PC-9 (cell line): ENCODE measurements around the gene SOCS6. TPM values are rescaled to one million over a fixed set of nuclear protein-coding genes. Genes with fewer than 3 reads are reported as not detected.

ENCODE experiments used
- BruUV-seq: library from RNA; stranded (reverse); fragments of 400-500 nt; replicated peaks from 2 replicates; lab custom pipeline; 2021; lab: Mats Ljungman, UMichigan
- CTCF ChIA-PET: fragments of 300-600 bp; sonication (Branson Sonifier 250); formaldehyde crosslinking; loops from one replicate; lab custom pipeline; 2022; ENCODE audit warnings: antibody characterized with exemption; lab: Charles Lee
- POLR2A ChIA-PET: fragments of 300-600 bp; sonication (Branson Sonifier 250); formaldehyde crosslinking; loops from one replicate; lab custom pipeline; 2022; ENCODE audit warnings: antibody characterized with exemption; ENCODE audit not compliant: unreplicated experiment; lab: Charles Lee
- DNase-seq, 2 experiments: peaks; one replicate each; pipeline versions ENCODE4 v3.0.0 to v3.0.0-alpha.2; 2015 to 2022; ENCODE audit warnings: mixed read lengths in 1 of 2
- H2AFZ ChIP-seq: fragments of 200-600 bp; sonication (generic); 2 replicates; pipeline ENCODE4 v1.8.1; 2017; ENCODE audit warnings: antibody characterized with exemption
- H3F3A ChIP-seq: fragments of 200-600 bp; sonication (generic); 2 replicates; pipeline ENCODE4 v1.8.1; 2017; ENCODE audit warnings: antibody characterized with exemption, mild to moderate bottlenecking, low read depth; ENCODE audit not compliant: insufficient read depth
- H3K27ac ChIP-seq: fragments of 200-600 bp; sonication (generic); 2 replicates; pipeline ENCODE4 v1.6.1; 2016; ENCODE audit warnings: mixed run types
- H3K27me3 ChIP-seq: fragments of 200-600 bp; sonication (generic); 2 replicates; pipeline ENCODE4 v1.6.1; 2016; ENCODE audit warnings: low read depth, mixed run types; ENCODE audit not compliant: insufficient read depth
- H3K36me3 ChIP-seq: fragments of 200-600 bp; sonication (generic); 2 replicates; pipeline ENCODE4 v1.6.1; 2016; ENCODE audit warnings: low read depth, mixed run types
- H3K4me1 ChIP-seq: fragments of 200-600 bp; sonication (generic); replicated peaks from 2 replicates; pipeline ENCODE4 v1.6.1; 2016; ENCODE audit warnings: mixed run types; ENCODE audit not compliant: insufficient read depth
- H3K4me2 ChIP-seq: fragments of 200-600 bp; sonication (generic); 2 replicates; pipeline ENCODE4 v1.6.1; 2017; ENCODE audit warnings: mixed run types
- H3K4me3 ChIP-seq: fragments of 200-600 bp; sonication (generic); 2 replicates; pipeline ENCODE4 v1.6.1; 2016; ENCODE audit warnings: mixed run types
- H3K79me2 ChIP-seq: fragments of 200-600 bp; sonication (generic); 2 replicates; pipeline ENCODE4 v1.6.1; 2017; ENCODE audit warnings: low read depth, mixed run types
- H3K9me2 ChIP-seq: fragments of 200-600 bp; sonication (generic); 2 replicates; pipeline ENCODE4 v1.8.1; 2017; ENCODE audit warnings: mild to moderate bottlenecking; ENCODE audit not compliant: insufficient read depth
- H3K9me3 ChIP-seq: fragments of 200-600 bp; sonication (generic); 2 replicates; pipeline ENCODE4 v1.8.1; 2016; ENCODE audit warnings: low read depth; ENCODE audit not compliant: insufficient read depth
- H4K20me1 ChIP-seq: fragments of 200-600 bp; sonication (generic); 2 replicates; pipeline ENCODE4 v1.8.1; 2017; ENCODE audit not compliant: insufficient read depth
- CTCF ChIP-seq: fragments of 200-600 bp; sonication (generic); conservative IDR thresholded peaks from 2 replicates; pipeline ENCODE4 v1.6.1; 2017; ENCODE audit warnings: mixed run types, antibody characterized with exemption, mild to moderate bottlenecking, moderate library complexity
- EZH2 ChIP-seq: fragments of 200-600 bp; sonication (generic); IDR thresholded peaks from 2 replicates; pipeline ENCODE4 v1.8.0; 2017; ENCODE audit warnings: antibody characterized with exemption, low read depth
- intact Hi-C: fragments of 100-400 bp; cut with micrococcal nuclease; formaldehyde crosslinking; loops from one replicate; pipeline ENCODE4 v1.10.0; 2022; ENCODE audit not compliant: unreplicated experiment
- total RNA-seq: library from RNA; stranded (reverse); gene quantifications from 2 replicates; pipeline ENCODE4 v1.2.3, GENCODE V29; 2021

Gene SOCS6
- total RNA-seq, 1 experiment from 2014 or later: 21.0 TPM

GRCh38 chr18:70288171-70288850 lies 534 bp upstream of the SOCS6 start:
- peak overlapping the region; percentile 100 for H2AFZ ChIP-seq
- ChIA-PET POLR2A (no interaction called here), CTCF (no interaction called here)
- H3K4me2 ChIP-seq: peak overlapping the region; percentile 83
- H3K9me3 ChIP-seq: no peaks in the 10 kb centered on the region
- H3K36me3 ChIP-seq: peaks cover 4% of the 10 kb centered on the region; the same call in 1 of the 2 replicates
- peaks cover 24% of the 10 kb centered on the region for H3F3A ChIP-seq
- H3K9me2 ChIP-seq: no peaks in the 10 kb centered on the region
- H3K4me3 ChIP-seq: peak overlapping the region; percentile 81
- H3K27ac ChIP-seq: peak overlapping the region; percentile 59
- no peaks in the 10 kb centered on the region for H3K27me3 ChIP-seq
- H3K79me2 ChIP-seq: peaks cover 38% of the 10 kb centered on the region
- no peak for DNase-seq
- H4K20me1 ChIP-seq: peaks cover 13% of the 10 kb centered on the region
- BruUV-seq: TSS peak; percentile 76
- TF ChIP-seq EZH2: no peak
- TF ChIP-seq CTCF: no peak
- intact Hi-C loops: loop anchor here (2.0 to 5.0 kb wide), 3 partner anchors 46 to 134 kb away; no protein-coding TSS in a partner anchor
- peaks cover 42% of the 10 kb centered on the region for H3K4me1 ChIP-seq

- peak in 1 of 2 experiments; percentile 42 for DNase-seq
- H3K36me3 ChIP-seq: peaks cover 5% of the 10 kb centered on the region; the same call in 1 of the 2 replicates
- ChIA-PET POLR2A (interaction anchor here (0.6 to 0.7 kb wide), 2 partner anchors 9 to 133 kb away, joined by 3 read pairs; no protein-coding TSS in a partner anchor), CTCF (no interaction called here)
- H3K9me2 ChIP-seq: no peaks in the 10 kb centered on the region
- no peaks in the 10 kb centered on the region for H3K27me3 ChIP-seq
- H3F3A ChIP-seq: peaks cover 25% of the 10 kb centered on the region
- peaks cover 51% of the 10 kb centered on the region for H3K79me2 ChIP-seq
- no peak for TF ChIP-seq EZH2
- no peak for TF ChIP-seq CTCF
- H3K4me2 ChIP-seq: peak overlapping the region; percentile 94
- H3K27ac ChIP-seq: peak overlapping the region; percentile 61
- peak overlapping the region; percentile 79 for H2AFZ ChIP-seq
- H3K4me3 ChIP-seq: peak overlapping the region; percentile 94
- H4K20me1 ChIP-seq: peaks cover 22% of the 10 kb centered on the region
- no TSS peak for BruUV-seq
- H3K4me1 ChIP-seq: peaks cover 45% of the 10 kb centered on the region
- intact Hi-C loops: loop anchor here (2.0 to 5.0 kb wide), 4 partner anchors 47 to 143 kb away; no protein-coding TSS in a partner anchor
- no peaks in the 10 kb centered on the region for H3K9me3 ChIP-seq
These were observed 787 bp downstream of the SOCS6 start for GRCh38 chr18:70289351-70290312.
